ENCODE measurements around the gene ADAMTS19. TPM values are rescaled to one million over a fixed set of nuclear protein-coding genes. Genes with fewer than 3 reads are reported as not detected.

Gene ADAMTS19
- total RNA-seq, 2 donors from 2014 or later = 26.2 to 34.6 TPM

GRCh38 chr5:129506950-129507349 is 46.9 kb downstream of the ADAMTS19 start:
- Mint-ChIP-seq H3K4me3 (no peak overlapping the region), H3K9me3 (no peaks in the 10 kb centered on the region), H3K27ac (no peak overlapping the region), H3K27me3 (ENCODE audit: insufficient read depth) (no peaks in the 10 kb centered on the region), H3K36me3 (ENCODE audit: low read depth) (peaks cover 3% of the 10 kb centered on the region), H3K4me1 (no peaks in the 10 kb centered on the region)
- no peak for DNase-seq
- Histone ChIP-seq H3K9ac (ENCODE audit: extremely low read depth, low read length, poor library complexity, severe bottlenecking) (no peak overlapping the region), H3K9me3 (ENCODE audit: control insufficient read depth, low read length) (no peaks in the 10 kb centered on the region), H3K27me3 (ENCODE audit: control insufficient read depth, insufficient read depth, low read length, poor library complexity, severe bottlenecking) (no peaks in the 10 kb centered on the region), H3K4me3 (ENCODE audit: low read length) (no peak overlapping the region), H3K36me3 (ENCODE audit: control insufficient read depth, insufficient read depth, low read length) (no peaks in the 10 kb centered on the region), H3K27ac (ENCODE audit: low read depth, low read length) (no peak overlapping the region), H3K4me1 (ENCODE audit: control insufficient read depth, insufficient read depth, low read length) (no peaks in the 10 kb centered on the region)
- TF ChIP-seq CTCF (conservative IDR thresholded peaks at IDR 0.05) = no peak

- Histone ChIP-seq H3K9ac (ENCODE audit: extremely low read depth, low read length, poor library complexity, severe bottlenecking) (no peak overlapping the region), H3K9me3 (ENCODE audit: control insufficient read depth, low read length) (no peaks in the 10 kb centered on the region), H3K27ac (ENCODE audit: low read depth, low read length) (no peak overlapping the region), H3K4me3 (ENCODE audit: low read length) (no peak overlapping the region), H3K4me1 (ENCODE audit: control insufficient read depth, insufficient read depth, low read length) (no peaks in the 10 kb centered on the region), H3K36me3 (ENCODE audit: control insufficient read depth, insufficient read depth, low read length) (no peaks in the 10 kb centered on the region), H3K27me3 (ENCODE audit: control insufficient read depth, insufficient read depth, low read length, poor library complexity, severe bottlenecking) (no peaks in the 10 kb centered on the region)
- 90 to 100% methylated on average over 1 to 6 of the region's 6 CpGs for WGBS, 2 experiments (ENCODE audit: insufficient coverage in 1 of 2, insufficient read length in 1 of 2)
- Mint-ChIP-seq H3K36me3 (ENCODE audit: low read depth) (peaks cover 7% of the 10 kb centered on the region), H3K27ac (no peak overlapping the region), H3K4me1 (no peaks in the 10 kb centered on the region), H3K4me3 (no peak overlapping the region), H3K9me3 (no peaks in the 10 kb centered on the region), H3K27me3 (ENCODE audit: insufficient read depth) (no peaks in the 10 kb centered on the region)
- no peak for DNase-seq
- TF ChIP-seq CTCF (conservative IDR thresholded peaks at IDR 0.05) = no peak
Measured at GRCh38 chr5:129507527-129507926, 47.4 kb downstream of the ADAMTS19 start.

GRCh38 chr5:129508606-129509005 is 48.5 kb downstream of the ADAMTS19 start:
- H3K27me3 Mint-ChIP-seq (ENCODE audit: insufficient read depth) = no peaks in the 10 kb centered on the region
- no peaks in the 10 kb centered on the region for H3K9me3 Mint-ChIP-seq
- DNase-seq = no peak
- Histone ChIP-seq H3K27me3 (ENCODE audit: control insufficient read depth, insufficient read depth, low read length, poor library complexity, severe bottlenecking) (no peaks in the 10 kb centered on the region), H3K9me3 (ENCODE audit: control insufficient read depth, low read length) (no peaks in the 10 kb centered on the region), H3K9ac (ENCODE audit: extremely low read depth, low read length, poor library complexity, severe bottlenecking) (no peak overlapping the region), H3K36me3 (ENCODE audit: control insufficient read depth, insufficient read depth, low read length) (no peaks in the 10 kb centered on the region), H3K4me1 (ENCODE audit: control insufficient read depth, insufficient read depth, low read length) (no peaks in the 10 kb centered on the region), H3K27ac (ENCODE audit: low read depth, low read length) (no peak overlapping the region), H3K4me3 (ENCODE audit: low read length) (no peak overlapping the region)
- H3K4me1 Mint-ChIP-seq = no peaks in the 10 kb centered on the region
- no peak for TF ChIP-seq CTCF (conservative IDR thresholded peaks at IDR 0.05)
- H3K4me3 Mint-ChIP-seq = no peak overlapping the region
- H3K36me3 Mint-ChIP-seq (ENCODE audit: low read depth) = peaks cover 7% of the 10 kb centered on the region
- WGBS, 2 experiments (ENCODE audit: insufficient coverage in 1 of 2, insufficient read length in 1 of 2) = 80 to 95% methylated on average over 1 to 2 of the region's 2 CpGs
- H3K27ac Mint-ChIP-seq = no peak overlapping the region

All from endodermal cell (in vitro differentiated cells).